Activated CD4-positive, alpha-beta T cell treated with anti-CD3 and anti-CD28 coated beads, Interleukin-2, amount 10 ng/mL, durations not matched to agents 24 days and 14 days (primary cell): Measurements from ENCODE around the gene CENPM. TPM values are rescaled to one million over a fixed set of nuclear protein-coding genes. Genes with fewer than 3 reads are reported as not detected.

Experiments used
- DNase-seq: peaks from one replicate; pipeline ENCODE4 v3.0.0; 2022
- H3K27ac Mint-ChIP-seq: one replicate; pipeline ENCODE4 v1.8.0; 2022; ENCODE audit warnings: mild to moderate bottlenecking, mixed read lengths
- H3K27me3 Mint-ChIP-seq: one replicate; pipeline ENCODE4 v1.8.0; 2022; ENCODE audit warnings: mixed read lengths
- H3K36me3 Mint-ChIP-seq: one replicate; pipeline ENCODE4 v1.8.0; 2022; ENCODE audit warnings: low read depth, mild to moderate bottlenecking, mixed read lengths
- H3K4me1 Mint-ChIP-seq: one replicate; pipeline ENCODE4 v1.8.0; 2021; ENCODE audit warnings: mixed read lengths
- H3K4me3 Mint-ChIP-seq: one replicate; pipeline ENCODE4 v1.8.0; 2022; ENCODE audit warnings: mild to moderate bottlenecking, moderate library complexity, mixed read lengths
- H3K9me3 Mint-ChIP-seq: one replicate; pipeline ENCODE4 v1.8.0; 2021; ENCODE audit warnings: mixed read lengths
- intact Hi-C: fragments of 100-400 bp; cut with micrococcal nuclease; formaldehyde crosslinking; loops from one replicate; pipeline ENCODE4 v1.15.1; 2023
- total RNA-seq: library from RNA; stranded (reverse); gene quantifications from 2 replicates; pipeline ENCODE4 v1.2.3, GENCODE V29; 2022

Gene CENPM
- total RNA-seq, 1 donor from 2014 or later = 88.6 TPM

DNA sequence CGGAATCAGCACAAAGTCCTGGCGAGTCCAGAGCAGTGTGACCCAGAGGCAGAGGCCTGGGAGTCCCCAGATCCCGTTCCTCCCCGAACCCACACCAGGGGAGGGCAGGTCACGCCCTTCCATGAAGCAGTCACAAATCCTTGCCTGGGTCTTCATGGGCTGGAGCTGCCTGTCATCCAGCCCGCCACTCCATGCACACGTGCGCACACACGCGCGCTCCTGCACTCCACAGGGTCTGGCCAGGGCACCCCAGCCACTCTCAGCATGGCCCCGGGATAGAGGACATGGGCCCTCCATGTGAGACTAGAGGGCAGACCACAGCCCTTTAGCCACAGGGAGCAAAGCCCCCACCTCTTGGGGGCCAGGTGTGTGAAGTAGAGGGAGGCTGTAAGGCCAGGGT, 14.6 kb downstream of the CENPM start:
- no peak for DNase-seq
- peaks cover 13% of the 10 kb centered on the region for H3K36me3 Mint-ChIP-seq
- H3K27ac Mint-ChIP-seq = no peak overlapping the region
- no peak overlapping the region for H3K4me3 Mint-ChIP-seq
- peaks cover 14% of the 10 kb centered on the region for H3K4me1 Mint-ChIP-seq
- no peaks in the 10 kb centered on the region for H3K9me3 Mint-ChIP-seq
- peaks cover 6% of the 10 kb centered on the region for H3K27me3 Mint-ChIP-seq
- intact Hi-C loops = no loop called here

DNA sequence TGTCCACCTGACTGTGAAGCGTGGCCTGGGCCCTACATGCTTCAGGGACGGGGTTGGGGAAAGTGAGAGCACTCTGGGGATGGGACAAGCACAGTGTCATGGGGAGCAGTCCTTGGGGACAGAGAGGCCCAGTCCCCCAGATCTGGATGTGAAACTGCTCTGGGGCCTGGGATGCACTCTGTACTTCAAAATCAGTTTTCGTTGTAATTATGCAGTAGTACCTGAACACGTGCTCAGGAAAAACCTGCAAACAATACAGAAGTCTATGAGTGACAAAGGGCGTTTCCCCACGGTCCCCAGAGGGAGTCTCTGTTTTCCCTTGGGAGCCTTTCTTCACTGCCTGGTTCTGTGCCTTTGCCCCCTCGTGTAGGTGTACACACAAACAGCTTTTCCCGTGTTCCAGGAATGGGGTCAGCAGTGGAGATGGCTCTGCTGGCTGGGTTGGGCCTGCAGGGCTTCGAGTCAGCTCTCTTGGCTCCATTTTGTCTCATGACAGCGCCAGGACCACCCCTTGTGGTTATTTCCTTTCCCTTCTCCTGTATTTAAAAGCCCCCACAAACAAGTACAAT, 15.2 kb downstream of the CENPM start:
- H3K9me3 Mint-ChIP-seq = no peaks in the 10 kb centered on the region
- intact Hi-C loops = no loop called here
- H3K27ac Mint-ChIP-seq = no peak overlapping the region
- peaks cover 10% of the 10 kb centered on the region for H3K36me3 Mint-ChIP-seq
- H3K27me3 Mint-ChIP-seq = peaks cover 10% of the 10 kb centered on the region
- H3K4me1 Mint-ChIP-seq = peaks cover 14% of the 10 kb centered on the region
- no peak for DNase-seq
- H3K4me3 Mint-ChIP-seq = no peak overlapping the region

DNA sequence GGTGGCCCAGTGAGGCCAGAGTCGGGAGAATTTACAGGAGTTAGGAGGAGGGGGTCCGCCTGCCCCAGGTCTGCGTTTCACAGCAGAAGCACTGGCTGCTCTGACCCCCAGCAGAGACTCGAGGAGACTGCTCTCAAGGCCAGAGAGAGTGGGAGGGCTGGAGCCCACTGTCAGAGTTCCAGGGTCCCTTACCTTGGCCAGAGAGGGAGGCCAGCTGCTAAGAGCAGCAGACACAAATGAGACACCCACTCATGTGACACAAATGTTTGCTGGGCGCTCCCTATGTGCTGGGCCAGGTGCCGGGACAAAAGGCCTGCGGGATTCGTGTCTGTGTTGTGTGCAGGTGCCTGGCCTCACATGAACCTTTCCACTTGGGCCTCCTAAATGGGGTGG, 17.5 kb downstream of the CENPM start:
- Mint-ChIP-seq H3K4me1 (peaks cover 18% of the 10 kb centered on the region), H3K9me3 (no peaks in the 10 kb centered on the region), H3K36me3 (peaks cover 4% of the 10 kb centered on the region), H3K27ac (no peak overlapping the region), H3K27me3 (peaks cover 20% of the 10 kb centered on the region), H3K4me3 (peak overlapping the region; percentile 28)
- DNase-seq = no peak
- intact Hi-C loops = no loop called here

DNA sequence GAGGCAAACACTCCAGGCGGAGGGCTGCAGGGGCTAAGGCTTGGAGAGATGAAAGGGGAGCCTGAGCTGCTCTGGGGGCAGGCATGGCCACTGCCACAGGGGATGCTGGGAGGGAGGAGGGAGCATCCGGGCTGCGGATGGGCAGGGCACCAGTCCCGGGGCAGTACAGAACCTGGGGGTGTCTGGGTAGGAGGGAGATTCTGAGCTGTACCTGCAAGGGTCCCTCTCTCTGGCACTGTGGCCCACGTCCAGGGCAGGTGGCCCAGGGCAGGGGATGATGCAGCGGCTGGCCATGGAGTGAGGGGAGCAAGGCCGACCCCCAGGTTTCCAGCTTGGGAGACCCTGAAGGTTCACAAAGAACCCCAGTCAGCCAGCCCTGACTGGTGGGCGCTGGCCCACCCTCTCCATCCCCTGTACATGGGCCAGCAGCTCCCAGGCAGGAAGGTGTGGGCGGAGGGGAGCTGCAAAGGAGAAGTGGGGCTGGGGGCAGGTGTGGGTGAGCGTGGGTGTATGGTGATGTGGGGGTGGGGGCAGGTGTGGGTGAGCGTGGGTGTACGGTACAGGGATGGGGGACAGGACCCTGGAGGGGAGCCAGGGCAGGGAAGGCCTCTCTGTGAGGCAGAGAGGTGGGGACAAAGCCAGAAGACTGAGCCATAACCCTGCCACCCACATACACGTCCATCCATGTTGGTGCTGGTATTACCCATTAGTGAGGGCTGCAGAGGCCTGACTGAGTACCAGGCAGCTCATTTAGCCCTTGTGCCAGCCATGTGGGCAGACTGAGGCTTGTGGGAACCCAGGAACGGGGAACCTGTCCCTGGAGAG, 18.1 kb downstream of the CENPM start:
- Mint-ChIP-seq H3K27me3 (peaks cover 20% of the 10 kb centered on the region), H3K27ac (no peak overlapping the region), H3K4me3 (peak overlapping the region; percentile 28), H3K4me1 (peaks cover 18% of the 10 kb centered on the region), H3K9me3 (no peaks in the 10 kb centered on the region), H3K36me3 (peaks cover 4% of the 10 kb centered on the region)
- DNase-seq = no peak
- intact Hi-C loops = no loop called here

DNA sequence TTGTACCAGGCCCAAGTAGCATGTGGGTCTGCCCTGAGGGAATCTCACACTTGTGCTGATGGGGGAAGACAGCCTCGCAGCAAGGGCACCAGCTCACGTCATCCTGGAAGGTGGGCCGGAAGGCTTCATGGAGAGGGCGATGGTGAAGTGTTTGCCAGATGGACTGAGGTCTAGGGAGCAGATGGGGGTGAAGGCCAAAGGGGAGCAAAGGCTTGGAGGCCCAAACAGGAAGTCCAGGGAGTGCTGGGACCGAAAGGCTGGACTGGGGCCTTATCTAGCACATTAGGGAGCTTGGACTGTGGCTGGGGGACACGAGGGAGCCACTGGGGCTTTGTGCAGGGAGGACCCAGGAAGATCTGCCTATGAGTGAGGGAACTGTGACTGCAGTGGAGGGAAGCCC, 19.1 kb downstream of the CENPM start:
- no peak overlapping the region for H3K27ac Mint-ChIP-seq
- H3K27me3 Mint-ChIP-seq = peaks cover 20% of the 10 kb centered on the region
- DNase-seq = no peak
- intact Hi-C loops = loop anchor here (2.0 kb wide), 1 partner anchor 13 kb away; no protein-coding TSS in a partner anchor
- H3K4me1 Mint-ChIP-seq = peaks cover 18% of the 10 kb centered on the region
- no peaks in the 10 kb centered on the region for H3K9me3 Mint-ChIP-seq
- peak overlapping the region; percentile 49 for H3K4me3 Mint-ChIP-seq
- H3K36me3 Mint-ChIP-seq = peaks cover 4% of the 10 kb centered on the region

DNA sequence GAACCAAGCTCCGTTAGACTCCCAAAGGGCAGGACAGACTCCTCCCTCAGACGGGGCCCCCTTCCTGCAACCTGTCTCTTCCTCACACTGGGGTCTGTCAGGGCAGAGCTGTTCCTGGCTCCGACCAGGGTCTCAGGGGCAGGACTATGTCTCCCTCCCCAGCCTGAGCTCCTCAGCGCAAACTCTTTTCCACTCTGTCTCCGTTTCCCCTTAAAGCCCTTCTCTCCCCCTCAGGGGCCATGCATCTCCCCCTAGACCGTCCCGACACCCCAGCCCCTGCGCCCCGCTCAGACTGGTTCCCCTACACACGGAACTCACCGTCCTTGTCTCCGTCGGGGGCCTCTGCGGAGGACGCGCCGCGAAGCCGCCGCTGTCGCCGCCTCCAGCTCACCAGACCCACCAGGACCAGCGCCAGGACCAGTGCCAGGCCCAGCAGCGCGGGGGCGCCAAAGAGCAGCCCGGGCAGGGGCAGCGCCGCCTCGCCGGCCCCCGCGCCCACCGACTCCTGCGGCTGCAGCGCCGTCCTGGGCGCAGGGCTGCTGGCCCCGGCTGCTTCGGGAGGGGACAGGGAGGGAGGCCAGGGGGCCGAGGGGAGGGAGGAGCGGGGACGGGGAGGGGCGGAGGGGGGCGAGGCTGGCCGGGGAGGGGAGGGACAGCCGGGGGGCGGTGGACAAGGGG, 21.0 kb downstream of the CENPM start:
- Mint-ChIP-seq H3K4me3 (peak overlapping the region; percentile 84), H3K27ac (peak overlapping the region; percentile 57), H3K9me3 (no peaks in the 10 kb centered on the region), H3K4me1 (peaks cover 18% of the 10 kb centered on the region), H3K36me3 (peaks cover 4% of the 10 kb centered on the region), H3K27me3 (peaks cover 20% of the 10 kb centered on the region)
- intact Hi-C loops = loop anchor here (2.0 kb wide), 1 partner anchor 15 kb away; no protein-coding TSS in a partner anchor
- DNase-seq = peak; percentile 95

DNA sequence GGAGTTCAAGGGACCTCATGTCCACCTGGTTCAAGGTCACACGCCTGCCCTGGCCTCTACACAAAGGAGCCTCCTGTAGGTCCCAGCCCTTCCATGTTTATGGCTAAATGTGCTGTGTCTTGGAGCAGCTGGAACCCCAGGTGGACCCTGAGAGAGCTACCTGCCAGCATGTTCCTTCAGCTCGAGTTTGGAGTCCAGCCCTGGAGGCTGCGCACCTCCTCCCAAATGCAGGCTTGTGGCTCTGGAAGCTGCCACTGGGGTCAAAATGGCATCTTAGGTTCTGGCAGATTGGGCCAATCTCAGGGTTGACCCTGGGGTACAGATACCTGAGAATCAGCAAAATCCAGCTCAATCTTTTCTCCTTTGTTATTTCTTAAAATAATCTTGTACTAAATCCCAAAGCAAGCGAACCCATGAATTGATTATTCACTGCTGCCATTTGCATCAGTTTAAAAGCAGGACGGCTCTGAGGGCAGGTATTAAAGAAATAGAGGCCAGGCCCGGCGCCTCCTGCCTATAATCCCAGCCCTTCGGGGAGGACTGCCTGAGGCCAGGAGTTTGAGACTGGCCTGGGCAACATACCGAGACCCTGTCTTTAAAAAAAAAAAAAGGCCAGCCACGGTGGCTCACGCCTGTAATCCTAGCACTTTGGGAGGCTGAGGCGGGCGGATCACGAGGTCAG, 23.2 kb downstream of the CENPM start:
- H3K9me3 Mint-ChIP-seq = no peaks in the 10 kb centered on the region
- H3K4me3 Mint-ChIP-seq = no peak overlapping the region
- DNase-seq = no peak
- H3K27ac Mint-ChIP-seq = no peak overlapping the region
- H3K27me3 Mint-ChIP-seq = peaks cover 20% of the 10 kb centered on the region
- peaks cover 3% of the 10 kb centered on the region for H3K36me3 Mint-ChIP-seq
- intact Hi-C loops = no loop called here
- peaks cover 19% of the 10 kb centered on the region for H3K4me1 Mint-ChIP-seq

DNA sequence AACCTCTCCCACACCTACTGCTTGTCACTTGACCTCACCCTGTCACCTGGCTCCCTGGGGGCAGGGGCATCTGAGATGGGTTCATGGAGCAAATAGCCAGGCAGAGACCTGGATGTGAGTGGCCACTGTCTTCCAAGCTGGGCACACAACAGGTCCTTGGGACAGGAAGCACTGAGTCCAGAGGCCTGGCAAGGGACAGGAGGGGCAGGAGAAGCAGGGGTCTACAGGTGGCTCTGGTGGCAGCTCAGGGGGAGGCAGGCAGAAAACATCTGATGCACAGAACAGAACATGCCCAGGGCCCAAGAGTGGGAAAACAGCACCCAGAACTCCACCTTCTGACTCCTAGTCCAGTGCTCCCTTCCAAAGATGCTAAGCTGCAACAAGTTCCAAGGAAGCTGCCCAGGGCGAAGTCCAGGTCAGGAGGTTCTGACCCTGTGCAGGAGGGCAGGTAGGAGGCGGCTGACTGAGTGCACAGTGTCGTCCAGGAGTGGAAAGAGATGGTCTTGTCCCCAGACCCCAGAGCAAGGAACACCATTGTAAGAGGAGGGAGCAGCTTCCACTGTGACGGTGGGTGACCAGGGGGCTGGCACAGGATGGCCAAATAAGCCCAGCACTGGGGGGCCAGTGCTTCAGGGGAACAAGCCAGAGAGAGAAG, 23.9 kb downstream of the CENPM start:
- intact Hi-C loops = no loop called here
- Mint-ChIP-seq H3K9me3 (no peaks in the 10 kb centered on the region), H3K27me3 (peaks cover 18% of the 10 kb centered on the region), H3K27ac (no peak overlapping the region), H3K36me3 (peaks cover 3% of the 10 kb centered on the region), H3K4me3 (no peak overlapping the region), H3K4me1 (peaks cover 18% of the 10 kb centered on the region)
- DNase-seq = no peak

DNA sequence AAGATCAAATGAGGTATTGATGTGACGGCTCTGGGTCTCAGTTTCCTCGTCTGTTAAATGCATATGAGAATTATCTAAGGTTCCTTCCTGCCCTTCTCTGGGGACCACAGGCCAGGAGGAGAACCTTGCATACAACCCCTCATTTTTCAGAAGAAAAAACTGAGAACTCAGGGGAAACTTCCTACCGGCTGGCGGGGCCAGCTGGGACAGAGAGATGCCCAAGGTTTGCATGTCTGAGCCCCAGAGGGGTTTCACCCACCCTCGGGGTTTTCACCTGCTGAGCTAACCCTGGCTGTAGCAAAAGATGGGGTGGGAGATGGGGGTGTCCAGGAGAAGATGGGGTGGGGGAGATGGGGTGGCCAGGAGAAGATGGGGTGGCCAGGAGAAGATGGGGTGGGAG, 24.6 kb downstream of the CENPM start:
- no peak for DNase-seq
- Mint-ChIP-seq H3K27me3 (peaks cover 15% of the 10 kb centered on the region), H3K4me1 (peaks cover 18% of the 10 kb centered on the region), H3K36me3 (peaks cover 3% of the 10 kb centered on the region), H3K9me3 (no peaks in the 10 kb centered on the region), H3K4me3 (no peak overlapping the region), H3K27ac (no peak overlapping the region)
- intact Hi-C loops = no loop called here

DNA sequence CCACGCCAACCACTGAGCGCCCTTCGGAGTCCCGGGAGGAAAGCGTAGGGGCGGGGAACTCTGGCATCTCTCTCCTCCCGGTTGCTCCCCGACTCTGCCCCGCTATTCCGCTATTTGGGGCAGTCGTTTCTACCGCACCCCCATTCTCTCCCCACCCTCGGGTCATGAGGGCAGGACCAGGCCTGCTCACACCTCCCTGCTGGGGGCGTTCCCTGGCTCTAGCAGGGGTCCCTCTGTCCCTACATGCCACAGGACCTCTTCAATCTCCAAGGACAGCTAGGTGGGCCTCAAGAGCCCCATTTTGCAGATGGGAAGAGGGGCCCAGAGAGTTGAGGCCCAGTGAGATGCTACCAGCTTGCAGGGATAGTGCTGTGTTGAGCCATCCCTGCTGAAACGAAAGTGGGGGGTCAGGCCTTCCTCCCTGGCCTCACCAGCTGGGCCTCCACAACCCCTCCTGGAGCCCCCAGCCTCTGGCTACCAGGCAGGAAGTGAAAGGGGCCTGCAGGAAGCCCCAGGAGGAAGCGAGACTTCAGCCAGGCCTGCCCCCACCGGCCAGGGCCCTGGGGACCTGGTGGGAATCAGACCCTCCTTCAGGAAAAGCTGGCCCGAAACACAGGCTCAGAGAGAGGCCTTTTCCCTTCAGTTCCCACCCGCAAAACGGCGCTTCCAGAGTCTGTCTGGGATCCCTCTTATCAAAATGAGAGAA, 26.5 kb downstream of the CENPM start:
- Mint-ChIP-seq H3K27me3 (peaks cover 24% of the 10 kb centered on the region), H3K9me3 (no peaks in the 10 kb centered on the region), H3K27ac (peak overlapping the region; percentile 6), H3K4me1 (peaks cover 21% of the 10 kb centered on the region), H3K36me3 (peaks cover 2% of the 10 kb centered on the region), H3K4me3 (peak overlapping the region; percentile 51)
- DNase-seq = no peak
- intact Hi-C loops = no loop called here

DNA sequence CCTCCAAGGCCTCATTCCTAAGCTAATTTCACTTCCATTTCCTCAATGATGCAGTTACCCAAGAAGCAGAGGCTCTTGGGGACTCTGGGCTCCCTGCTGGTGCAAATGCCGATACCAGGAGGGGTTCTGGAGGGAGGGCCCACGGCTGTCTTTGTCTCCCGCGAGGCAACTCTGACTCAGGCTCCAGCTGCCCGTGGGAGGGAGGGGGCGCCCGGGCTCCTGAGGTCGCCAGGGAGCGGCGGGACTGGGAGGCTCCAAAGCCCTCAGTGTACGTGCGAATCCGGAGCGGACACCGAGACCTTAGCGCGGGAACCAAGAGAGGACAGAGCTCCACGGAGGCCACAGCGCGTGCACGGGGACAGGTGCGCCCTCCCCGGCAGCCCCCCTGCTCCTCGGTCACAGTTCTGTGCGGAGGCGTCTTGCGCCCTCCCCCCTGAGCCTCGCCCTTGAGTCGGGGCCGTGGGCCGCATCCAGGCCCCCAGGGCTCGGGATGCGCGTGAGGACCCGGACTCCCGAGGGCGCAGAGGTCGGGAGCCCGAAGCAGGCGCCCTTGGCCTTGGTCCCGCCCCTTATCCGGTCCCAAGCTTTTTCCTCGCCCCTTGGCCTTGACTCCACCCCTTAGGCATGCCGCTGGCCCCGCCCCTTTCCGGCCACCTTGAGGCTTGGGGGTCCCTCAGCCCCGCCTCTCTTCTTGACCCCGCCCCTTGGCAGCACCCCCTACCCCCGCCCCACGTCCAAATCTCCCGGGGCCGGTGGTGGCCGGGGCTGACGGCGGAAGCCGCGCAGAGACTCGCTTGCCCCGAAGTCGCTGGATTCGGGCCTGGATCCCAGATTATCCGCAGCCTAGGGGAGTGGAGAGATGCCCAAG, 27.4 kb downstream of the CENPM start:
- Mint-ChIP-seq H3K4me3 (peak overlapping the region; percentile 73), H3K36me3 (peaks cover 2% of the 10 kb centered on the region), H3K9me3 (no peaks in the 10 kb centered on the region), H3K4me1 (peaks cover 18% of the 10 kb centered on the region), H3K27ac (peak overlapping the region; percentile 63), H3K27me3 (peaks cover 20% of the 10 kb centered on the region)
- intact Hi-C loops = loop anchor here (2.0 kb wide), 1 partner anchor 21 kb away; no protein-coding TSS in a partner anchor
- peak; percentile 83 for DNase-seq
